Loucy (cell line): ENCODE data around the gene NPRL2.

Source experiments
- CTCF ChIP-seq: fragments of 200-600 bp; sonication (generic); conservative IDR thresholded peaks from 2 replicates; pipeline ENCODE4 v1.5.1; 2014; ENCODE audit warnings: mild to moderate bottlenecking, antibody characterized with exemption, low read length
- EZH2phosphoT487 ChIP-seq: fragments of 200-600 bp; IDR thresholded peaks from 2 replicates; pipeline ENCODE4 v1.6.1; 2018; ENCODE audit warnings: antibody characterized with exemption, mild to moderate bottlenecking, moderate library complexity, borderline replicate concordance

- TF ChIP-seq CTCF, result no peak
- no peak for TF ChIP-seq EZH2phosphoT487
These were observed 4.3 kb upstream of the NPRL2 start for GRCh38 chr3:50354850-50355249.
